A549 (cell line): ENCODE measurements around the gene TRIM41. TPM values are rescaled to one million over a fixed set of nuclear protein-coding genes. Genes with fewer than 3 reads are reported as not detected.
A peak's percentile ranks its signal among the peaks of the same experiment; 100 is the strongest.

Experiments
- ATAC-seq, 2 experiments: fragments of 200-7000 bp in 1 of 2; fragments of >200 bp in 1 of 2; cut with Nextera tagmentation in 1 of 2; cut with Tn5 transposase in 1 of 2; 3 replicates each; pipeline versions ENCODE4 v1.8.0 to v1.9.1; 2018 to 2020; ENCODE audit warnings: mild to moderate bottlenecking in 1 of 2, moderate library complexity in 1 of 2
- CTCF ChIA-PET: fragments of 300-600 bp; sonication (Branson Sonifier 250); formaldehyde crosslinking; extraction: SDS; loops from one replicate; lab custom pipeline; 2021; ENCODE audit warnings: antibody characterized with exemption, inconsistent platforms; lab: Yijun Ruan, JAX
- POLR2A ChIA-PET: fragments of 350-600 bp; formaldehyde crosslinking; extraction: SDS; loops from one replicate; lab custom pipeline; 2021; ENCODE audit warnings: antibody characterized with exemption, inconsistent platforms; lab: Yijun Ruan, JAX
- DNase-seq, 2 experiments: peaks; one replicate each; pipeline versions ENCODE4 v3.0.0 to v3.0.0-alpha.2; 2011 to 2016; ENCODE audit warnings: low read depth in 1 of 2, low spot score in 1 of 2
- FAIRE-seq: peaks from 2 replicates; lab custom pipeline; 2011; peaks lifted over from hg19 to GRCh38; lab: Jason Lieb, UNC
- H3K27ac ChIP-seq, 2 experiments: fragments of >200 bp; sonication (Bioruptor Twin); formaldehyde crosslinking; 3 replicates each; pipeline ENCODE4 v1.5.1; 2016 to 2017
- H3K4me1 ChIP-seq: fragments of >200 bp; sonication (Bioruptor Twin); formaldehyde crosslinking; 3 replicates; pipeline ENCODE4 v1.6.1; 2016
- H3K4me2 ChIP-seq: fragments of >200 bp; sonication (Bioruptor Twin); formaldehyde crosslinking; 3 replicates; pipeline ENCODE4 v1.6.1; 2016
- H3K4me3 ChIP-seq: fragments of >200 bp; sonication (Bioruptor Twin); formaldehyde crosslinking; 3 replicates; pipeline ENCODE4 v1.5.1; 2016
- H3K9me3 ChIP-seq: fragments of >200 bp; sonication (Bioruptor Twin); formaldehyde crosslinking; 3 replicates; pipeline ENCODE4 v1.6.1; 2016
- BHLHE40 ChIP-seq: IDR thresholded peaks from 2 replicates; pipeline ENCODE4 v1.6.1; 2012; ENCODE audit warnings: low read depth, low read length, inconsistent platforms
- CBX2 ChIP-seq: fragments of 200-600 bp; sonication (generic); IDR thresholded peaks from 2 replicates; pipeline ENCODE4 v1.6.1; 2016; ENCODE audit warnings: low read depth, mild to moderate bottlenecking, borderline replicate concordance
- CHD4 ChIP-seq: fragments of 200-600 bp; sonication (generic); IDR thresholded peaks from 2 replicates; pipeline ENCODE4 v1.6.1; 2016; ENCODE audit warnings: antibody characterized with exemption, mild to moderate bottlenecking, borderline replicate concordance
- E2F6 ChIP-seq: IDR thresholded peaks from 2 replicates; pipeline ENCODE4 v1.6.1; 2012; ENCODE audit warnings: low read depth, borderline replicate concordance
- EHF ChIP-seq: fragments of 250-450 bp; sonication (Bioruptor Pico); IDR thresholded peaks from 2 replicates; pipeline ENCODE4 v1.5.0; 2020; ENCODE audit warnings: mild to moderate bottlenecking
- ELK1 ChIP-seq: fragments of 150-350 bp; IDR thresholded peaks from 2 replicates; pipeline ENCODE4 v1.6.1; 2014; ENCODE audit warnings: low read depth, mild to moderate bottlenecking, low read length
- EP300 ChIP-seq, 2 experiments: fragments of >200 bp; sonication (Bioruptor Twin); formaldehyde crosslinking; IDR thresholded peaks; 2 replicates in 1 of 2; 3 replicates in 1 of 2; pipeline ENCODE4 v1.6.1; 2016 to 2017
- FOSB ChIP-seq: fragments of 250-450 bp; sonication (Bioruptor Pico); IDR thresholded peaks from 2 replicates; pipeline ENCODE4 v1.5.0; 2020; ENCODE audit warnings: mild to moderate bottlenecking, moderate library complexity
- FOSL2 ChIP-seq, 2 experiments: fragments of 450-650 bp in 1 of 2; fragments of >200 bp in 1 of 2; sonication (Bioruptor Twin) in 1 of 2; formaldehyde crosslinking; IDR thresholded peaks; 2 replicates each; pipeline versions ENCODE4 v1.5.0 to v1.6.1; 2016 to 2020; ENCODE audit warnings: mild to moderate bottlenecking in 1 of 2, moderate library complexity in 1 of 2
- FOXS1 ChIP-seq: fragments of 250-450 bp; sonication (Bioruptor Pico); IDR thresholded peaks from 2 replicates; pipeline ENCODE4 v1.5.0; 2020; ENCODE audit warnings: mild to moderate bottlenecking, moderate library complexity
- GATA3 ChIP-seq: IDR thresholded peaks from 2 replicates; pipeline ENCODE4 v1.6.1; 2012; ENCODE audit warnings: borderline replicate concordance
- HOXB5 ChIP-seq: fragments of 250-450 bp; sonication (Bioruptor Pico); IDR thresholded peaks from 2 replicates; pipeline ENCODE4 v1.5.0; 2020; ENCODE audit warnings: mild to moderate bottlenecking, moderate library complexity
- JUN ChIP-seq, 2 experiments: fragments of >200 bp; sonication (Bioruptor Twin); formaldehyde crosslinking; IDR thresholded peaks; 2 replicates in 1 of 2; 3 replicates in 1 of 2; pipeline ENCODE4 v1.6.1; 2016 to 2017
- JUNB ChIP-seq: fragments of >200 bp; sonication (Bioruptor Twin); formaldehyde crosslinking; IDR thresholded peaks from 2 replicates; pipeline ENCODE4 v1.6.1; 2016
- KDM1A ChIP-seq: fragments of 200-600 bp; sonication (generic); IDR thresholded peaks from 2 replicates; pipeline ENCODE4 v1.6.1; 2016; ENCODE audit warnings: low read depth, mild to moderate bottlenecking
- KDM5A ChIP-seq: fragments of 200-600 bp; sonication (generic); IDR thresholded peaks from 2 replicates; pipeline ENCODE4 v1.6.1; 2016; ENCODE audit warnings: antibody characterized with exemption, mild to moderate bottlenecking
- MAZ ChIP-seq: fragments of 150-350 bp; IDR thresholded peaks from 2 replicates; pipeline ENCODE4 v1.6.1; 2014; ENCODE audit warnings: antibody characterized with exemption, low read depth, low read length, borderline replicate concordance
- MYC ChIP-seq: IDR thresholded peaks from 2 replicates; pipeline ENCODE4 v1.6.1; 2012; ENCODE audit warnings: mild to moderate bottlenecking, inconsistent platforms, low read length, improper control_type of control experiment, borderline replicate concordance
- NFE2L2 ChIP-seq: fragments of 150-350 bp; conservative IDR thresholded peaks from 2 replicates; pipeline ENCODE4 v1.6.1; 2014; ENCODE audit warnings: low read length
- NR3C1 ChIP-seq: fragments of >200 bp; sonication (Bioruptor Twin); formaldehyde crosslinking; IDR thresholded peaks from 3 replicates; pipeline ENCODE4 v1.6.1; 2017
- PHF8 ChIP-seq: fragments of 200-600 bp; sonication (generic); IDR thresholded peaks from 2 replicates; pipeline ENCODE4 v1.6.1; 2016; ENCODE audit warnings: low read depth, mild to moderate bottlenecking, antibody characterized with exemption, moderate library complexity, borderline replicate concordance
- POLR2AphosphoS2 ChIP-seq: conservative IDR thresholded peaks from 2 replicates; pipeline ENCODE4 v1.6.1; 2012; ENCODE audit warnings: low read length, improper control_type of control experiment, inconsistent platforms
- RAD21 ChIP-seq, 2 experiments: fragments of >200 bp in 1 of 2; sonication (Bioruptor Twin) in 1 of 2; formaldehyde crosslinking in 1 of 2; IDR thresholded peaks in 1 of 2; conservative IDR thresholded peaks in 1 of 2; 2 replicates in 1 of 2; 3 replicates in 1 of 2; pipeline ENCODE4 v1.6.1; 2012 to 2018; ENCODE audit warnings: inconsistent platforms in 1 of 2
- RNF2 ChIP-seq: fragments of 200-600 bp; sonication (generic); IDR thresholded peaks from 2 replicates; pipeline ENCODE4 v1.6.1; 2016; ENCODE audit warnings: low read depth, mild to moderate bottlenecking, antibody characterized with exemption, moderate library complexity, borderline replicate concordance
- ZFP36 ChIP-seq: fragments of 450-650 bp; IDR thresholded peaks from 2 replicates; pipeline ENCODE4 v1.6.1; 2014; ENCODE audit warnings: borderline replicate concordance; ENCODE audit not compliant: partially characterized antibody
- ZNF302 ChIP-seq: fragments of 250-450 bp; sonication (Bioruptor Pico); IDR thresholded peaks from 2 replicates; pipeline ENCODE4 v1.9.0; 2021; ENCODE audit warnings: inconsistent platforms, mild to moderate bottlenecking, moderate library complexity
- ZSCAN20 ChIP-seq: fragments of 250-450 bp; sonication (Bioruptor Pico); IDR thresholded peaks from 2 replicates; pipeline ENCODE4 v1.8.0; 2022; ENCODE audit warnings: mild to moderate bottlenecking, moderate library complexity
- WGBS: methylation state at CpG from one replicate; pipeline ENCODE4 v1.1.6; 2017; ENCODE audit errors: missing lambda C conversion rate; 5-methylcytosine and 5-hydroxymethylcytosine counted together
- polyA plus RNA-seq, 4 experiments: library from polyadenylated mRNA; depleted of rRNA in 3 of 4; stranded (reverse); fragments of >200 nt; fragmentation: RNase III in 1 of 4; extraction: RNeasy Plus Mini Kit Qiagen cat#74134 plus additional on column Dnase treatment in 1 of 4; gene quantifications; 2 replicates in 3 of 4; 3 replicates in 1 of 4; pipeline ENCODE4 v1.2.3, GENCODE V29; 2011 to 2017
- TF ChIP-seq, protein P1 (sequence below): fragments of >200 bp; sonication (Bioruptor Twin); formaldehyde crosslinking; IDR thresholded peaks from 3 replicates; pipeline ENCODE4 v1.6.1; 2016
- TF ChIP-seq, protein P2 (sequence below): IDR thresholded peaks from 2 replicates; pipeline ENCODE4 v1.6.1; 2012
- TF ChIP-seq, protein P3 (sequence below): fragments of >200 bp; sonication (Bioruptor Twin); formaldehyde crosslinking; IDR thresholded peaks from 2 replicates; pipeline ENCODE4 v1.6.1; 2016
- TF ChIP-seq, protein P4 (sequence below): fragments of >200 bp; sonication (Bioruptor Twin); formaldehyde crosslinking; IDR thresholded peaks from 3 replicates; pipeline ENCODE4 v1.5.1; 2016

The TRIM41 gene
- polyA plus RNA-seq, 2 of the 4 experiments (the other 2 are of a cell fraction) = 22.7 to 32.5 TPM

- ChIA-PET POLR2A (interaction anchor here (0.8 to 3.5 kb wide), 9 partner anchors 11 to 363 kb away, joined by 3 to 34 read pairs (median 5); partner anchors contain the start of gene TRIM7), CTCF (interaction anchor here (0.7 to 3.9 kb wide), 25 partner anchors 8 to 407 kb away, joined by 3 to 33 read pairs (median 4); no protein-coding TSS in a partner anchor)
- WGBS = 2% methylated on average over 44 of the region's 50 CpGs
- ATAC-seq (peak; percentile 84 to 87), FAIRE-seq (no peak), DNase-seq (peak; percentile 84 to 99)
- Histone ChIP-seq H3K4me3 (peak overlapping the region; percentile 50), H3K9me3 (no peaks in the 10 kb centered on the region), H3K4me2 (peak overlapping the region; percentile 91), H3K27ac (peak overlapping the region; percentile 76 to 87), H3K4me1 (peaks cover 21% of the 10 kb centered on the region)
- TF ChIP-seq NR3C1 (no peak), KDM5A (no peak), FOXS1 (CRISPR knock-in tag) (no peak), EHF (CRISPR knock-in tag) (peak; percentile 48; the same call in 1 of the 2 replicates), CBX2 (no peak), JUNB (no peak), ZFP36 (no peak), EP300 (IDR thresholded peaks at IDR 0.05) (no peak), JUN (IDR thresholded peaks at IDR 0.05) (peak; percentile 28 to 58; a peak in 2 of 5 replicates), KDM1A (no peak), ZNF302 (CRISPR knock-in tag) (no peak), RNF2 (no peak), HOXB5 (CRISPR knock-in tag) (no peak), FOSL2 (IDR thresholded peaks at IDR 0.05) (no peak), FOSL2 (CRISPR knock-in tag; IDR thresholded peaks at IDR 0.05) (no peak), GATA3 (no peak; the same call in 1 of the 2 replicates), MAZ (0 out of 2 replicates have a peak, but pooled peaks have one; percentile 56), POLR2AphosphoS2 (no peak), E2F6 (no peak; the same call in 1 of the 2 replicates), ZSCAN20 (CRISPR knock-in tag) (peak; percentile 51; the same call in 1 of the 2 replicates), ELK1 (no peak), CHD4 (peak; percentile 35; the same call in 1 of the 2 replicates), BHLHE40 (no peak), MYC (no peak; the same call in 1 of the 2 replicates), PHF8 (no peak), FOSB (CRISPR knock-in tag) (no peak), RAD21 (conservative IDR thresholded peaks at IDR 0.05 in 1 of 2, IDR thresholded peaks at IDR 0.05 in 1 of 2) (0 out of 5 replicates have a peak, but pooled peaks of 1 of the 2 experiments have one; percentile 1), NFE2L2 (no peak)
- TF ChIP-seq, protein P1, sequence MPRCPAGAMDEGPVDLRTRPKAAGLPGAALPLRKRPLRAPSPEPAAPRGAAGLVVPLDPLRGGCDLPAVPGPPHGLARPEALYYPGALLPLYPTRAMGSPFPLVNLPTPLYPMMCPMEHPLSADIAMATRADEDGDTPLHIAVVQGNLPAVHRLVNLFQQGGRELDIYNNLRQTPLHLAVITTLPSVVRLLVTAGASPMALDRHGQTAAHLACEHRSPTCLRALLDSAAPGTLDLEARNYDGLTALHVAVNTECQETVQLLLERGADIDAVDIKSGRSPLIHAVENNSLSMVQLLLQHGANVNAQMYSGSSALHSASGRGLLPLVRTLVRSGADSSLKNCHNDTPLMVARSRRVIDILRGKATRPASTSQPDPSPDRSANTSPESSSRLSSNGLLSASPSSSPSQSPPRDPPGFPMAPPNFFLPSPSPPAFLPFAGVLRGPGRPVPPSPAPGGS = no peak
- TF ChIP-seq, protein P2, sequence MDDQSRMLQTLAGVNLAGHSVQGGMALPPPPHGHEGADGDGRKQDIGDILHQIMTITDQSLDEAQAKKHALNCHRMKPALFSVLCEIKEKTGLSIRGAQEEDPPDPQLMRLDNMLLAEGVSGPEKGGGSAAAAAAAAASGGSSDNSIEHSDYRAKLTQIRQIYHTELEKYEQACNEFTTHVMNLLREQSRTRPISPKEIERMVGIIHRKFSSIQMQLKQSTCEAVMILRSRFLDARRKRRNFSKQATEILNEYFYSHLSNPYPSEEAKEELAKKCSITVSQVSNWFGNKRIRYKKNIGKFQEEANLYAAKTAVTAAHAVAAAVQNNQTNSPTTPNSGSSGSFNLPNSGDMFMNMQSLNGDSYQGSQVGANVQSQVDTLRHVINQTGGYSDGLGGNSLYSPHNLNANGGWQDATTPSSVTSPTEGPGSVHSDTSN = no peak
- TF ChIP-seq, protein P3, sequence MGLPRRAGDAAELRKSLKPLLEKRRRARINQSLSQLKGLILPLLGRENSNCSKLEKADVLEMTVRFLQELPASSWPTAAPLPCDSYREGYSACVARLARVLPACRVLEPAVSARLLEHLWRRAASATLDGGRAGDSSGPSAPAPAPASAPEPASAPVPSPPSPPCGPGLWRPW = no peak
- TF ChIP-seq, protein P4, sequence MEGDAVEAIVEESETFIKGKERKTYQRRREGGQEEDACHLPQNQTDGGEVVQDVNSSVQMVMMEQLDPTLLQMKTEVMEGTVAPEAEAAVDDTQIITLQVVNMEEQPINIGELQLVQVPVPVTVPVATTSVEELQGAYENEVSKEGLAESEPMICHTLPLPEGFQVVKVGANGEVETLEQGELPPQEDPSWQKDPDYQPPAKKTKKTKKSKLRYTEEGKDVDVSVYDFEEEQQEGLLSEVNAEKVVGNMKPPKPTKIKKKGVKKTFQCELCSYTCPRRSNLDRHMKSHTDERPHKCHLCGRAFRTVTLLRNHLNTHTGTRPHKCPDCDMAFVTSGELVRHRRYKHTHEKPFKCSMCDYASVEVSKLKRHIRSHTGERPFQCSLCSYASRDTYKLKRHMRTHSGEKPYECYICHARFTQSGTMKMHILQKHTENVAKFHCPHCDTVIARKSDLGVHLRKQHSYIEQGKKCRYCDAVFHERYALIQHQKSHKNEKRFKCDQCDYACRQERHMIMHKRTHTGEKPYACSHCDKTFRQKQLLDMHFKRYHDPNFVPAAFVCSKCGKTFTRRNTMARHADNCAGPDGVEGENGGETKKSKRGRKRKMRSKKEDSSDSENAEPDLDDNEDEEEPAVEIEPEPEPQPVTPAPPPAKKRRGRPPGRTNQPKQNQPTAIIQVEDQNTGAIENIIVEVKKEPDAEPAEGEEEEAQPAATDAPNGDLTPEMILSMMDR = peak; percentile 5; the same call in 1 of the 3 replicates
Observed at GRCh38 chr5:181173420-181174342, 49.4 kb upstream of the TRIM41 start.
